ENCODE results near the gene SERINC5.
"Not testable (repeated sequence)": the region's sequence is repeated elsewhere in the genome, so short reads cannot be mapped to it uniquely, and the experiment has no call there.

The SERINC5 gene

GRCh38 chr5:80127116-80127552 lies 128.7 kb downstream of the SERINC5 start:
- H3K9me3 Mint-ChIP-seq, result peaks cover 11% of the 10 kb centered on the region
- H3K27me3 Mint-ChIP-seq, result no peaks in the 10 kb centered on the region
- H3K4me3 Mint-ChIP-seq, result no peak overlapping the region
- DNase-seq (ENCODE audit: low spot score in 2 of 2) (no peak), ATAC-seq (ENCODE audit: low read depth) (no peak)
- H3K36me3 Mint-ChIP-seq, result no peaks in the 10 kb centered on the region
- no peak overlapping the region for H3K27ac Mint-ChIP-seq
- peaks cover 17% of the 10 kb centered on the region for H3K4me1 Mint-ChIP-seq

- Mint-ChIP-seq H3K36me3 (no peaks in the 10 kb centered on the region), H3K4me1 (peaks cover 17% of the 10 kb centered on the region), H3K27me3 (no peaks in the 10 kb centered on the region), H3K27ac (peak overlapping the region; percentile 49), H3K4me3 (no peak overlapping the region), H3K9me3 (peaks cover 9% of the 10 kb centered on the region)
- DNase-seq (ENCODE audit: low spot score in 2 of 2), result no peak
- peak; percentile 31 for ATAC-seq (ENCODE audit: low read depth)
Observed at GRCh38 chr5:80125962-80126480, 129.8 kb downstream of the SERINC5 start.

- Mint-ChIP-seq H3K9me3 (peaks cover 4% of the 10 kb centered on the region), H3K4me1 (peaks cover 17% of the 10 kb centered on the region), H3K36me3 (no peaks in the 10 kb centered on the region), H3K4me3 (peak overlapping the region; percentile 72), H3K27ac (peak overlapping the region; percentile 49), H3K27me3 (no peaks in the 10 kb centered on the region)
- DNase-seq (ENCODE audit: low spot score in 2 of 2), result peak in 1 of 2 donors; percentile 25
- ATAC-seq (ENCODE audit: low read depth), result peak; percentile 95
Observed at GRCh38 chr5:80125022-80125961, 130.6 kb downstream of the SERINC5 start.

- Mint-ChIP-seq H3K36me3 (no peaks in the 10 kb centered on the region), H3K9me3 (peaks cover 4% of the 10 kb centered on the region), H3K27me3 (no peaks in the 10 kb centered on the region), H3K27ac (no peak overlapping the region), H3K4me1 (peaks cover 17% of the 10 kb centered on the region), H3K4me3 (no peak overlapping the region)
- DNase-seq (ENCODE audit: low spot score in 2 of 2) (no peak), ATAC-seq (ENCODE audit: low read depth) (no peak)
Observed at GRCh38 chr5:80124121-80124918, 131.5 kb downstream of the SERINC5 start.

- no peaks in the 10 kb centered on the region for H3K27me3 Mint-ChIP-seq
- no peak overlapping the region for H3K27ac Mint-ChIP-seq
- H3K4me3 Mint-ChIP-seq, result no peak overlapping the region
- peaks cover 4% of the 10 kb centered on the region for H3K9me3 Mint-ChIP-seq
- ATAC-seq (ENCODE audit: low read depth) (no peak), DNase-seq (ENCODE audit: low spot score in 2 of 2) (no peak)
- H3K4me1 Mint-ChIP-seq, result peaks cover 17% of the 10 kb centered on the region
- H3K36me3 Mint-ChIP-seq, result no peaks in the 10 kb centered on the region
Observed at GRCh38 chr5:80122579-80122978, 133.3 kb downstream of the SERINC5 start.

GRCh38 chr5:80119372-80119771 lies 136.5 kb downstream of the SERINC5 start:
- no peak for ATAC-seq (ENCODE audit: low read depth)
- H3K36me3 Mint-ChIP-seq, result no peaks in the 10 kb centered on the region
- H3K27me3 Mint-ChIP-seq, result no peaks in the 10 kb centered on the region
- H3K27ac Mint-ChIP-seq, result no peak overlapping the region
- peaks cover 1% of the 10 kb centered on the region for H3K9me3 Mint-ChIP-seq
- no peak for DNase-seq (ENCODE audit: low spot score in 2 of 2)
- peaks cover 3% of the 10 kb centered on the region for H3K4me1 Mint-ChIP-seq
- H3K4me3 Mint-ChIP-seq, result no peak overlapping the region

GRCh38 chr5:80117446-80117845 lies 138.4 kb downstream of the SERINC5 start:
- Mint-ChIP-seq H3K4me1 (peaks cover 2% of the 10 kb centered on the region), H3K27me3 (no peaks in the 10 kb centered on the region), H3K9me3 (peaks cover 7% of the 10 kb centered on the region), H3K4me3 (no peak overlapping the region), H3K36me3 (peaks cover 6% of the 10 kb centered on the region), H3K27ac (no peak overlapping the region)
- ATAC-seq (ENCODE audit: low read depth) (no peak), DNase-seq (ENCODE audit: low spot score in 2 of 2) (no peak)

GRCh38 chr5:80116465-80116864 lies 139.4 kb downstream of the SERINC5 start:
- no peak overlapping the region for H3K4me3 Mint-ChIP-seq

GRCh38 chr5:80116000-80116399 lies 139.8 kb downstream of the SERINC5 start:
- no peaks in the 10 kb centered on the region for H3K4me1 Mint-ChIP-seq
- peaks cover 7% of the 10 kb centered on the region for H3K9me3 Mint-ChIP-seq
- ATAC-seq (ENCODE audit: low read depth) (no peak), DNase-seq (ENCODE audit: low spot score in 2 of 2) (no peak)
- H3K4me3 Mint-ChIP-seq, result no peak overlapping the region
- H3K27ac Mint-ChIP-seq, result no peak overlapping the region
- no peaks in the 10 kb centered on the region for H3K27me3 Mint-ChIP-seq
- H3K36me3 Mint-ChIP-seq, result peaks cover 6% of the 10 kb centered on the region

More at GRCh38 chr5:80116465-80116864, 139.4 kb downstream of the SERINC5 start:
- Mint-ChIP-seq H3K36me3 (peaks cover 6% of the 10 kb centered on the region), H3K27me3 (no peaks in the 10 kb centered on the region), H3K4me1 (no peaks in the 10 kb centered on the region), H3K9me3 (peaks cover 7% of the 10 kb centered on the region), H3K27ac (no peak overlapping the region)
- ATAC-seq (ENCODE audit: low read depth) (no peak), DNase-seq (ENCODE audit: low spot score in 2 of 2) (no peak)

- Mint-ChIP-seq H3K36me3 (peaks cover 6% of the 10 kb centered on the region), H3K4me1 (peaks cover 5% of the 10 kb centered on the region), H3K4me3 (no peak overlapping the region), H3K27me3 (peaks cover 2% of the 10 kb centered on the region), H3K9me3 (peaks cover 7% of the 10 kb centered on the region), H3K27ac (no peak overlapping the region)
- ATAC-seq (ENCODE audit: low read depth) (no peak), DNase-seq (ENCODE audit: low spot score in 2 of 2) (no peak)
Observed at GRCh38 chr5:80114860-80115259, 141.0 kb downstream of the SERINC5 start.

GRCh38 chr5:80111376-80111990 lies 144.4 kb downstream of the SERINC5 start:
- DNase-seq (ENCODE audit: low spot score in 2 of 2); H3K9me3 Mint-ChIP-seq; H3K27ac Mint-ChIP-seq; H3K4me1 Mint-ChIP-seq; H3K4me3 Mint-ChIP-seq; H3K36me3 Mint-ChIP-seq; ATAC-seq (ENCODE audit: low read depth); H3K27me3 Mint-ChIP-seq: not testable (repeated sequence)

GRCh38 chr5:80109646-80110478 lies 146.0 kb downstream of the SERINC5 start:
- Mint-ChIP-seq H3K27ac (peak overlapping the region; percentile 60), H3K27me3 (peaks cover 6% of the 10 kb centered on the region), H3K9me3 (peaks cover 6% of the 10 kb centered on the region), H3K36me3 (peaks cover 6% of the 10 kb centered on the region), H3K4me1 (peaks cover 7% of the 10 kb centered on the region), H3K4me3 (no peak overlapping the region)
- DNase-seq (ENCODE audit: low spot score in 2 of 2), result no peak
- ATAC-seq (ENCODE audit: low read depth), result no peak

GRCh38 chr5:80106916-80107315 lies 148.9 kb downstream of the SERINC5 start:
- DNase-seq (ENCODE audit: low spot score in 2 of 2) (no peak), ATAC-seq (ENCODE audit: low read depth) (no peak)
- H3K27ac Mint-ChIP-seq, result no peak overlapping the region
- no peaks in the 10 kb centered on the region for H3K9me3 Mint-ChIP-seq
- H3K36me3 Mint-ChIP-seq, result no peaks in the 10 kb centered on the region
- H3K4me3 Mint-ChIP-seq, result no peak overlapping the region
- H3K27me3 Mint-ChIP-seq, result peaks cover 6% of the 10 kb centered on the region
- peaks cover 7% of the 10 kb centered on the region for H3K4me1 Mint-ChIP-seq

Data from memory B cell (primary cell).